H4 (cell line): ENCODE data around the gene SLIRP. TPM values are rescaled to one million over a fixed set of nuclear protein-coding genes. Genes with fewer than 3 reads are reported as not detected.
A peak's percentile ranks its signal among the peaks of the same experiment; 100 is the strongest.
"Not testable (repeated sequence)": the region's sequence is repeated elsewhere in the genome, so short reads cannot be mapped to it uniquely, and the experiment has no call there.

Experiments
- DNase-seq: peaks from one replicate; pipeline ENCODE4 v3.0.0-alpha.2; 2015; ENCODE audit warnings: low spot score
- total RNA-seq: library from RNA; depleted of rRNA; stranded (reverse); fragments of >200 nt; shearing (Covaris generic); gene quantifications from 2 replicates; pipeline ENCODE4 v1.2.3, GENCODE V29; 2014; rRNA removed

SLIRP gene
- total RNA-seq, 1 experiment from 2014 or later: 508 TPM

DNA sequence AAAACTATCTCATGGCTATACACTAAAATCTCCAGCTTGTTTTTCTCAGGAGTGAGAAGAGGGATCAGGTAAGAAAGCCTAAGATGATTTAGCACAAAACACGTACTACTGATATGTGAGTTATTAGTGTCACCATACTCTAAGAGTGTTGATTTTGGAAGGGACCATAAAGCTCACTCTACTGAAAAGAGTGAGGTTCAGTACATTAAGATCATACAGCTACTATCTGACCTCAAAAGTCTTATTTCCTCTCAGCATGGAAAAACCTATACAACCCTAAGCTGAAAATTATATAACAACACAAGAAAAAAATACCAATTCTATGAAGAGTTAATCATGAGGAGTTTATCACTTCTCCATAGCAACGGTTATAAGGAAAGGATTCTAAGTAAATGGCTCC lies 33.5 kb downstream of the SLIRP start:
- DNase-seq: no peak

DNA sequence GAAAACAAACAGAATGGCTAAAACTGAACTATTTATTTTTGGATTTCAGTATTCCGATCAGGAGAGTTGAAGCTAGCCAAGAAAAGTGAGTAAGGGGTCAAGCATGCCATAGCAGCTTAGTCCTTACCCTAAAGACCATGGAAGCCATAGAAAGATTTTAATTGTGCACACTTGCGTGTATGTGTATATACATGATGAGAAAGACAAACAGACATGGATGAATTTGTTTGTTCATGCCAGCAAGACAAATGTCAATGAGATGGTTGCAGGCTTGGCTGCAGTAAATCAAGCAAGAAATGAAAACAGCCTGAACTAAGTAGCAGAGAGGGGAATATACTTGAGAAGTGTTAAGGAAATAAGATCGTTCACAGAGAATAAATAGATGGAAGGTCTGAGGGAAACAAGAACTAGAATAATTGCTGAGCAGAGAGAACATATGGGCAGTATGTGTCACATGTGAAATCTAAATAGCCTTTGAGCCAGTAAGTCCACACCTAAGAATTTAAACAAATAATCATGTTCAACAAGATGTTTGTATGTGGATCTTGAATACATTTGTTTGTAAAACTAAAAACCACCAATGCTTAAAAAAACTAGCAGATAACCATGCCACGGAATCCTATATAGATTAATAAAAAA lies 38.3 kb downstream of the SLIRP start:
- no peak for DNase-seq

DNA sequence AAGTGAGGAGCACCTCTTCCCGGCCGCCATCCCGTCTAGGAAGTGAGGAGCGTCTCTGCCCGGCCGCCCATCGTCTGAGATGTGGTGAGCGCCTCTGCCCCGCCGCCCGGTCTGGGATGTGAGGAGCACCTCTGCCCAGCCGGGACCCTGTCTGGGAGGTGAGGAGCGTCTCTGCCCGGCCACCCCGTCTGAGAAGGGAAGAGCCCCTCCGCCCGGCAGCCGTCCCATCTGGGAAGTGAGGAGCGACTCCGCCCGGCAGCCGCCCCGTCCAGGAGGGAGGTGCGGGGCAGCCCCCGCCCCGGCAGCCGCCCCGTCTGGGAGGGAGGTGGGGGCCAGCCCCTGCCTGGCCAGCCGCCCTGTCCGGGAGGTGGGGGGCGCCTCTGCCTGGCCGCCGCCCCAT lies 39.5 kb downstream of the SLIRP start:
- not testable (repeated sequence) for DNase-seq

DNA sequence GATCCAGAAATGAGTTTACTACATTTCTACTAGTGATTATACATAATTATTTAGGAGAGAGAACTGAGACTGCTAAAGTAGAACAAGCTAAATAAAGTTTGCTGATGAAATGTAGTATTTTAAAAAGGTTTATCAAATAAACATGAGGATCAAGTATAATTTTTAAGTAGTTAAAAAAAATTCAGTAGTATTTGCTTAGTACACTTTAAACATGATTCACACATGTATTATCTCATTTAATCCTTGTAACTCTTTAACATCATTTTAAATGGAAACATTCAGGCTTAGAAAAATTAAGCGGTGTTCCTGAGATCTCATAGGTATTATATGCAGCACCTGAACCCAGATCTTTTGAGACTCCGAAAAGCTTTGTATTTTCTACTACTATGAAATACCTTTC lies 44.4 kb downstream of the SLIRP start:
- no peak for DNase-seq

DNA sequence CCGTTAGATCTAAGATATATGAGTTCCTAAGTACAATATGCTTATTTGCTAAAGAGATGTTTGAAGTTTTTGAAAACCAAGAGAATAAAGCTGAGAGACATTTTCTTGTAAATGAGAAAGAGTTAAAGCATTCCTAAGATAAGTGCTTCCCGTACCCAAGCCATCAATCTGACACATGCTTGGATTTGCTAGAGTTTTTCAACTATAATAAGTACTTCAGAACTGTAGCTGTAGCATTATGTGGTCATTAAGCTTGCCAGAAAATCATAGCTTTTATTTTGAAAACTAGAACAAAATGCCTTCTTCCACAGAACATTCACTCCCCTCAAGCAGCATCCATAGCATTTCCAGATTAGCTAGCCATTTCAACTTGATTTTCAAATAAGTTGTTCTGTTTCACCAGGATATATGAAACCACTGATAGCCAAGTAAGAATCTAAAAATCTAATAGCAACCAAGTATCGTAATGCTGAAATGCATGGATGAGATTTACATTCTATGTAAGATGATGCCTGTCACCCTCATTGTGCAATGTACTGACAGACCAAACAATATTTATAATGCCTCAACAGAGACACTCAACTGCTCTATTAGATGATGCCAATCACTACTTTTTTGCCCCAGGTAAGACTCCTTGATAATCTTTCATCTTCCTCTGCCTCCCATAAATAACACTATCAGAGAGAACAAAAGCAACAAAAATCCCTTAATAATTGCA lies 45.1 kb downstream of the SLIRP start:
- no peak for DNase-seq

DNA sequence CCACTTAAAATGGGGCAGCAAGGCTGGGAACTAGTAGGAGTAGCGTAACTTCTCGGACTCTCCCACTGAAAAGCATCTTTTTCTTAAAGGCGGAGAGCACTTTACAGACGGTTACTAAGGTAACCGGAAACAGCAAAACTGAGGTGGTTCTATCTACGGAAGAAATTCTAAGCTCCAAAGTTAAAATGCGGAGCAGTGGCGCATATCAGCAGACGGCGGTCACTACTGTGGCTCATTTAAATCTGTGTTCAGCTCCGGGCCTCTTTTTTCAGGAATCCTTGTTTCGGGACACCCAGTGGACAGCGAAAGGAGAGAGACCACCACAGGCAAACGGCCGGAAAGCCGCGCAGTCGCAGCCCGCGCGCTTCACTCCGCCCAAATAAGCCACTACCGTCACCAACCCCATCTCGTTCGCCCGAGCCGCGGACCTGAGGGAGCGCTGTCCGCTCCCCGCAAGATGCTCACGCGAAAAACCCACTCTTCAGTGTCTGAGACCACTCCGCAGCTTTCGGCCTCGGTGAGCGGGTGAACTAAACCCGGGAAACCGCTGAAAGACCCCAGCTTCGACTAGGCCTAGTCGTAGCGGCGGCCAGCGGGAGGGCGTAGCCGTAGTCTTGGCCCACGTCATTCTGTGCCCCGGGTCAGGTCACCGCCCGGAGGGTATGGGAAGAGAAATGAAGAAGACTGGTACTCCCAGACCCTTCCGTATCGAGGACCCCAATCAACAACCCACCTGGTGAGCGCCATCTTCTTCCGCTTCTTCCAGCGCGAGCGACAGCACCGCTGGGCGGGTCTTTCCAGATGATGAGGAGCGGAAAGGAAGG lies 52.7 kb downstream of the SLIRP start, which contains the start of gene SNW1:
TSS of gene SNW1 (minus strand) at position 776 of the 824 bp plus-strand sequence. CDS start at position 747, 29 bp downstream.
- peak; percentile 93 for DNase-seq

DNA sequence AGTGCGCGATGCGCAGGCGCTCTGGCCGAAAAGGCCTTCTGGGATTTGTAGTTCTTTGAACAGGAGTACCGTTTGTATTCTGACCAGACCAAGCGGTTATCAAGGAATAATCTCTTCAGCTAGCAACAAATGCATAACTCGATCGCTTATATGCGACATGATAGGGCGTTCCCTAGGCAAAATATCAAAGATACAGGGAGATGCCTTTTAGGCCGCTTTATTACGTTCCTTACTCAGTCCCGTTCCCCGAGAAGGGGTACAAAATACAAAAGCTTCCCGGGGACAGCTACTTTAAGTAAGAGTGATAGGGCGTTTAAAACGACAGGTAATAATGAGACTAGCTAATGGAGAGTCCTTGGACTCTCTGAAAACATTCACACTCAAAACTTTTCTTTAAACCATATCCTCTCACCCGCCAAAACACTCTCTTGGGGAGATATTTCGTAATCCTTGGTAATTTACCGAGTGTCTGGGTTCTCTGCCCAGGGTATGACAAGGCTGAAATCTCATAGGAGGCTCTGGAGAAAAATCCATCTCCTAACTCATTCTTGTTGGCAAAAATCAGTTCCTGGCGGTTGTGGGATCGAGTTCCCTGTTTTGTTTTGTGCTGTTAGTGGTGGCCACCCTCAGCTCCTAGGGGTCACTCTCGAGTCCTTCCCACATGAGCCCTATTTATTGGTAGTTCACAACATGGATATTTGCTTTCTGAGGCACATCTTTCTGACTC lies 53.5 kb downstream of the SLIRP start:
- peak; percentile 22 for DNase-seq

DNA sequence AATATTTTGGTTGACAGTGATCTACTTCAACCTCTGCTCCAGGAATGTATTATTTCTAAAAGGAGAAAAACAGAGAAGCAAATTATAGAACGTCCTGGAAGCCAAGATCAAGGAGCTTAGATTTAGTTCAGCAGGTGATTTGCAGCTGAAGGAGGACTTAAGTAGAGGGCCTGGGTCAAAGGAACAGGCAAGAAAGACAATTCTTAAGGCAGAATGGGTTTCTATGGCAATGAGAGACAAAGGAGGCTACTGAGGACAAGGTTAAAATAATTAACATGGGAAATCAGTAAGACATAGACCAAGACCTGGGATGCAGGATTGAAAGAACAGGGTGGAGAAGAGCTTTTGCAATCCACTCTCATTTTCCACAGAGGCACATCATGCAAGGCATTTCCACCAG lies 55.4 kb downstream of the SLIRP start:
- no peak for DNase-seq

DNA sequence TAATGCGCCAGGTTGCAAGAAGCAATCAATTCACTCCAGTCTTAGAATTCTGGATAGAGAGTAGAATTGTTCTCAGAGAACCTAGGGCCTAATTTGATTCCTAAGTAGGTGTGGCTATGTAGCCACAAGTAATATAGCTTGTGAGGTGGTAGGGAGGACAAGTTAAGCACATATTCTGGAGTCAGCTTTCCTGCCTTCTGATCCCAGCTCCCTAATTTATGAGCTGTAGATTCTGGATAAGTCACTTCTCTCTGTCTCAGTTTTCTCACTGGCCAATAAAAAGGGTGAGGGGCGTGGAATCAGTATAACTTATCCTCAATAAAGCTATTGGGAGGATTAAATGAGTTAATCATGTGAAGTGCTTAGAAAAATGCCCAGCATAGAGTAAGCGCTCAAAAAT lies 56.1 kb downstream of the SLIRP start:
- no peak for DNase-seq

Other genes with a start within 250 kb of the SLIRP start
- gene ISM2, start 209.3 kb upstream of the SLIRP start, total RNA-seq: not detected in 2 replicates
- 10.4 and 14.7 TPM in 2 replicates for gene SPTLC2, start 91.5 kb upstream of the SLIRP start, total RNA-seq
- 20.0 and 20.3 TPM in 2 replicates for gene ALKBH1, start 80 bp upstream of the SLIRP start, total RNA-seq
- 71.1 and 71.2 TPM in 2 replicates for gene SNW1, start 53.1 kb downstream of the SLIRP start, total RNA-seq
- gene ADCK1, start 92.0 kb downstream of the SLIRP start, total RNA-seq: 3.3 and 7.7 TPM in 2 replicates